HG03432 (cell line): ENCODE results near the gene PLEKHA6.

Source experiments
- ATAC-seq: cut with Tn5 transposase; IDR thresholded peaks from one replicate; pipeline ENCODE4 v1.9.1; 2021; ENCODE audit warnings: mild to moderate bottlenecking, moderate library complexity; ENCODE audit not compliant: unreplicated experiment

PLEKHA6 gene

DNA sequence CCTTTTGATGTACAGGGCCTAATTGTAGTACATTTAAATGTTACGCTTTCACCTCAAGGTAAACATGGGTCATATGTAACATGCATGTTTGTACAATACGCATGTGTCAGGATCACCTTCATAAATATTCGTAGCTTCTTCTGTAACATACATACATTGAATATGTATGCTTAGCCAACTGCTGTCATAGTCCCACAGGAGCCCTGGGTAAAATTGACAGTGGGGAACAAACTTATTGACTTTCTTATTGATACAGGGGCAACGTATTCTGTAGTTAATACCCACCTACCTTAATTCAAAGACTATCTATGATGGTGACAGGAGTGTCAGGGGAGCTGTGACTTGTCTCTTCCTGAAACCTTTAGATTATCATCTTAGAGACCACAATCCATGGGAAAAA is 189.9 kb downstream of the PLEKHA6 start:
- ATAC-seq = no peak
